BLaER1 (cell line): ENCODE data around the gene ATG4C.

Source experiments
- H3K27ac ChIP-seq: shearing (Covaris generic); formaldehyde crosslinking; 2 replicates; pipeline ENCODE4 v1.8.1; 2022
- H3K27me3 ChIP-seq: shearing (Covaris generic); formaldehyde crosslinking; 2 replicates; pipeline ENCODE4 v1.8.1; 2022
- H3K36me3 ChIP-seq: shearing (Covaris generic); formaldehyde crosslinking; 2 replicates; pipeline ENCODE4 v1.8.1; 2022
- H3K4me1 ChIP-seq: shearing (Covaris generic); formaldehyde crosslinking; 2 replicates; pipeline ENCODE4 v1.8.1; 2022
- H3K4me2 ChIP-seq: shearing (Covaris generic); formaldehyde crosslinking; 2 replicates; pipeline ENCODE4 v1.8.1; 2022
- H3K4me3 ChIP-seq: shearing (Covaris generic); formaldehyde crosslinking; 2 replicates; pipeline ENCODE4 v1.8.1; 2022
- H3K9ac ChIP-seq: shearing (Covaris generic); formaldehyde crosslinking; 2 replicates; pipeline ENCODE4 v1.8.1; 2022
- H3K9me3 ChIP-seq: shearing (Covaris generic); formaldehyde crosslinking; 2 replicates; pipeline ENCODE4 v1.8.1; 2022
- H4K20me1 ChIP-seq: shearing (Covaris generic); formaldehyde crosslinking; 2 replicates; pipeline ENCODE4 v1.8.1; 2022
- Cebpa-rat ChIP-seq: shearing (Covaris generic); IDR thresholded peaks from 2 replicates; pipeline ENCODE4 v1.8.1; 2022

ATG4C gene

DNA sequence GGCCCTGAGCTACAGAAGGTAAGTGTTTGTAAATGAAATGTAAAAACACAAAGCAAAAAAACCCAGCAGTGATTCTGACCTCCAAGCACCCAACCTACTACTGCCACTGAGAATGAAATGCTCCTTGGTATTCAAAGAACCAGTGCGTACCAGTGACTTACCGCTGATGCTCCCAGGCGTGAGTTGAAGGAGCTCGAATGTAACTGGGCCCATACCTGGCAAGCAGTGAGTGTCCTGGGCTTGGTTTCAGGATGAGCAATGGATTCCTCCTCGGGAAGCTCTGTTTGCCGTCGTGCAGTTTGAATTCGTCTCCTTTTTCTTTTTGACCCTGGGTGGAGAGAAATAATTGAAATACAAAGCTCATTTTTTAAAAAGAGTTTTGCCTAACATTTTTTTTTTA is 121.9 kb downstream of the ATG4C start:
- Histone ChIP-seq H3K36me3 (no peaks in the 10 kb centered on the region), H3K4me2 (no peak overlapping the region), H3K4me3 (no peak overlapping the region), H4K20me1 (no peaks in the 10 kb centered on the region), H3K9me3 (no peaks in the 10 kb centered on the region), H3K9ac (no peak overlapping the region), H3K4me1 (no peaks in the 10 kb centered on the region), H3K27me3 (no peaks in the 10 kb centered on the region), H3K27ac (no peak overlapping the region)
- no peak for TF ChIP-seq Cebpa-rat

DNA sequence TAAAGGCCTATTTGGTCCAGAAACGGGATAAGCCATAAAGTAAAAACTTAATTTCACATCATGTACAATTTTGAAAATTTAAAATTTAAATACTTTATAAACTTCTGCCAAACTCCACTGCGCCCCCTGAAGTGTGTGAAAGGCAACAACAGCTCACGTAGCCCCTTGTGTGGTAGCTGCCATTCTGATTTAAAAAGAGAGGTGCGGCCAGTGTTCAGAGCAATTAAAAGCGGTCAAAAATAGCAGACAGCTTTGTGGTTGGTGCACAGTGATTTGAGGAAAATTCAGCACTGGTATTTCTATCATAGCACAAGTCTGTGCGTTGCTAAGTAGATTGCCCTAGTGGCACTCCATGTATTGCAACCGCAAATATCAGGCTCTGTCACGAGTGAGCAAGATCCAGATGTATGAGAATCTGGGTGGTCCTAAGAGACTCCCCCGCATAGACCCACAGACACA is 122.5 kb downstream of the ATG4C start:
- Histone ChIP-seq H3K9me3 (no peaks in the 10 kb centered on the region), H3K27me3 (no peaks in the 10 kb centered on the region), H3K4me1 (no peaks in the 10 kb centered on the region), H3K4me2 (no peak overlapping the region), H3K36me3 (no peaks in the 10 kb centered on the region), H3K4me3 (no peak overlapping the region), H4K20me1 (no peaks in the 10 kb centered on the region), H3K9ac (no peak overlapping the region), H3K27ac (no peak overlapping the region)
- no peak for TF ChIP-seq Cebpa-rat

DNA sequence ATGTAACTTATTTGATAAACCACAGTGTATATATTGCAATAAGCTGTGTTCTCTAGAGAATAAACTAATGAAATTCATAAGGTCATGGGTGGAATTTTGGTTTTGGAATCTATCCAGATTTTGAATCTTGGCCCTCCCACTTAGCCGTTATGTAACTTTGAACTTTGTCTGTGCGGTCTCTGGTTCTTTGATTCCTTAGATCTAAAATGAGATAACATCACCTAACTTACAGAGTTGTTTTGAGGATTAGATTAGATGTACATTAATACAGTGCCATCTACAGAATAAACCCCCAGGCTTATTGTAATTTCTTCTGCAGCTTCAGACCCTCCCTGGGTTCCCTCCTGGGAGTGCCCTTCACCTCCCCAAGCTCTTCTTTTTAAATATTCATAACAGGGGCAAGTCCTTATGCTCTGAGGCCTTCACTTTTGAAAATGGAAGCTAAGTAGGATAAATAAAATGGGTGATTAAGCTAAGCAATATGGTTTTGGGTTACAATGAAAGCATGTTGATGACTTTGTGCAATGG is 124.3 kb downstream of the ATG4C start:
- no peak overlapping the region for H3K4me2 ChIP-seq
- no peak overlapping the region for H3K4me3 ChIP-seq
- H4K20me1 ChIP-seq: no peaks in the 10 kb centered on the region
- H3K27ac ChIP-seq: no peak overlapping the region
- H3K9me3 ChIP-seq: no peaks in the 10 kb centered on the region
- H3K36me3 ChIP-seq: no peaks in the 10 kb centered on the region
- H3K27me3 ChIP-seq: no peaks in the 10 kb centered on the region
- H3K4me1 ChIP-seq: no peaks in the 10 kb centered on the region
- H3K9ac ChIP-seq: no peak overlapping the region
- TF ChIP-seq Cebpa-rat: no peak

DNA sequence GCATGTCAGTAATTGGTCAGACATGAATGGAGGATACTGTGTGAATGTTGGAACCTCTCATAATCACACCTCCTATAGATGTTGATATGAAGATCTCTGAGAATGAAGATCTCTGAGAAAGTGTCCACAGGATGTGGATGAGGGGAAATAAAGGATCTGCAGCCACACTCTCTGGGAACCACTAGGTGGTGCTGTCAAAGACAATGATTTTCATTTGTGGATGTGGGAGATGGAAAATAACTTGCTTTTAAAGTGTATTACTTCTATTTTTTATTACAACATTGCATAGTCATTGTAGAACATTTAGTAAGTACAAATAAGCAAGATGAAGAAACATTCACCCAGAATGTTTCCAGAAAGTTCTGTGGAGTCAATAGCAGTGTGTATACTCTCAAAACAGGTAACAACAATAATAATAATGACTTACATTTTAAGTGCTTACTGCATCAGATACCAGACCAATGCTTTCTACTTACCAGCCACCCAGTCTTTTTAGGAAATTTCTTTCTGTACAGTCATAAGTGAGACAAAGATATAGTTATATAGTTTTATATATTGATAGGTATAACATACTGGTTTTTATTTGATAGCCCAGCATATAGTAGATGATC is 128.2 kb downstream of the ATG4C start:
- H3K27ac ChIP-seq: no peak overlapping the region
- no peaks in the 10 kb centered on the region for H3K9me3 ChIP-seq
- no peak overlapping the region for H3K9ac ChIP-seq
- H3K4me3 ChIP-seq: no peak overlapping the region
- no peak for TF ChIP-seq Cebpa-rat
- no peaks in the 10 kb centered on the region for H3K4me1 ChIP-seq
- no peaks in the 10 kb centered on the region for H3K27me3 ChIP-seq
- H4K20me1 ChIP-seq: no peaks in the 10 kb centered on the region
- no peaks in the 10 kb centered on the region for H3K36me3 ChIP-seq
- no peak overlapping the region for H3K4me2 ChIP-seq
